Activated T-helper 2 cell treated with anti-CD3 and anti-CD28 coated beads, Interferon-gamma antibody, Interleukin-2, Interleukin-4, amounts not matched to agents 10 μg/mL and 5 μg/mL and 100 μg/mL, durations not matched to agents 14 hours and 24 hours and 36 hours (primary cell): Measurements from ENCODE around the gene KCNQ2. TPM values are rescaled to one million over a fixed set of nuclear protein-coding genes. Genes with fewer than 3 reads are reported as not detected.
"Not testable (repeated sequence)": the region's sequence is repeated elsewhere in the genome, so short reads cannot be mapped to it uniquely, and the experiment has no call there.

ENCODE experiments used
- DNase-seq: peaks from one replicate; pipeline ENCODE4 v3.0.0; 2021; ENCODE audit warnings: low spot score
- H3K27ac Mint-ChIP-seq: one replicate; pipeline ENCODE4 v1.8.0; 2021; ENCODE audit warnings: mixed read lengths
- H3K27me3 Mint-ChIP-seq: one replicate; pipeline ENCODE4 v1.8.0; 2021; ENCODE audit warnings: low read depth, mixed read lengths
- H3K36me3 Mint-ChIP-seq: one replicate; pipeline ENCODE4 v1.8.0; 2021; ENCODE audit warnings: low read depth, mixed read lengths
- H3K4me1 Mint-ChIP-seq: one replicate; pipeline ENCODE4 v1.8.0; 2021; ENCODE audit warnings: low read depth, mixed read lengths
- H3K4me3 Mint-ChIP-seq: one replicate; pipeline ENCODE4 v1.8.0; 2021; ENCODE audit warnings: low read depth, mild to moderate bottlenecking, moderate library complexity, mixed read lengths
- H3K9me3 Mint-ChIP-seq: one replicate; pipeline ENCODE4 v1.8.0; 2021; ENCODE audit warnings: mixed read lengths
- intact Hi-C: fragments of 100-400 bp; cut with micrococcal nuclease; formaldehyde crosslinking; loops from one replicate; pipeline ENCODE4 v1.15.1; 2023
- total RNA-seq: library from RNA; stranded (reverse); gene quantifications from 2 replicates; pipeline ENCODE4 v1.2.3, GENCODE V29; 2022

Gene KCNQ2
- not detected in 2 replicates for total RNA-seq

DNA sequence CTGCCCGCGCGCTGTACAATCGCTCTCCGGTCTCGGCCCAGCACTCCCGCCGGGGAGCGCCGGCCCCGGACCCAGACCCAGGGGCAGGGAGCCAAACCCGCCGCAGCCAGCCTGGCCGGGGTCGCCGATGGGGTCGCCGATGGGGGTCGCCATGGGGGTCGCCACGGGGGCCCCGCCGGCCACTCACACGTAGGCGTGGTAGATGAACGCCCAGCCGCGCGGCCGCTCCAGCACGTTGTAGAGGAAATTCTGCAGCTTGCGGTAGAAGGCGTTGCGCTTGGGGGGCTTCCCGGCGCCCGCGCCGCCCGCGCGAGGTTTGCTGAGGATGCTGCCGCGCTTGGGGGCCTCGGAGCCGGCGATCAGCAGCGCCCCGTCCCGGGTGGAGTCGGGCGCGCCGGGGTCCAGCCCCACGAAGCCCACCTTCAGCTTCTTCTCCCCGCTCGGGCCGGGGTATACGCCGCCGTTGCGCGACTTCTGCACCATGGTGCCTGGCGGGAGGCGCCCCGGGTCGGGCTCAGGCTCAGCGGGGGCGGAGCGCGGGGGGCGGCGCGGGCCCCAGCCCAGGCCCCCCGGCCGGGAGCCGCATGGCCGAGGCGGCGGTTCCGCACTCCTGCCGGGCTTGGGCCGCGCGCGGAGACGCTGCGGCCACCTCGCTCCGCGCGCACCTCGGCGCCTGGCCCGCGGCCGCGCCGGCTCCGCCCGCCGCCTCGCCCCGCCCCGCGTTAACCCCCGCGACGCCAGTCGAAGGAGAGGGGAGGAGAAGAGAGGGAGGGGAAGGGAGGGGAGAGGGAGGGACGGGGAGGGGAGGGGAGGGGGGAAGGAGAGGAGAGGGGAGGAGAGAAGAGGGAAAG lies at the start of gene KCNQ2:
Gene KCNQ2 (minus strand): TSS at position 675 of the 851 bp plus-strand sequence. CDS start 192 bp downstream, at position 483.
- Mint-ChIP-seq H3K27me3 (peaks cover 30% of the 10 kb centered on the region), H3K27ac (no peak within 1 kb of the TSS), H3K4me1 (no peaks in the 10 kb centered on the region)

DNA sequence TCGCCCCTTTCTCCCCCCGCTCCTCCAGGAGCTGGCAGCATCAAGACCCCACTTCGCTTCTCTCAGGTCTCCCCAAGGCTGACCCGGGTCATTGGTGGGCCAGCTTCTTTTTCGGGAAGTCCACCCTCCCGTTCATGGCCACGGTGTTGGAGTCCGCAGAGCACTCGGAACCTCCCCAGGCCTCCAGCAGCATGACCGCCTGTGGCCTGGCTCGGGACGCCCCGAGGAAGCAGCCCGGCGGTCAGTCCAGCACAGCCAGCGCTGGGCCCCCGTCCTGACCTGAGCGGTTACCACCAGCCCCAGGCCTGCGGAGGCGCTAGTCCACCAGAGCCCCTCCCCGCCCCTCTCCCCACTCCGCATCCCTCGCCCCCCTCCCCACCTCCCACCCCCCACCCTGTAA lies 49.1 kb upstream of the KCNQ2 start:
- peak overlapping the region; percentile 80 for H3K4me3 Mint-ChIP-seq
- peak overlapping the region; percentile 69 for H3K27ac Mint-ChIP-seq
- intact Hi-C loops: loop anchor here (2.0 kb wide), 1 partner anchor 31 kb away; no protein-coding TSS in a partner anchor
- peaks cover 33% of the 10 kb centered on the region for H3K36me3 Mint-ChIP-seq
- peaks cover 7% of the 10 kb centered on the region for H3K27me3 Mint-ChIP-seq
- peaks cover 9% of the 10 kb centered on the region for H3K9me3 Mint-ChIP-seq
- peaks cover 6% of the 10 kb centered on the region for H3K4me1 Mint-ChIP-seq
- no peak for DNase-seq

More for the DNA sequence above, at the start of gene KCNQ2:
- Mint-ChIP-seq H3K4me3 (no peak within 1 kb of the TSS), H3K9me3 (no peaks in the 10 kb centered on the region), H3K36me3 (no peaks in the 10 kb centered on the region)
- intact Hi-C loops: no loop called here
- DNase-seq: no peak

DNA sequence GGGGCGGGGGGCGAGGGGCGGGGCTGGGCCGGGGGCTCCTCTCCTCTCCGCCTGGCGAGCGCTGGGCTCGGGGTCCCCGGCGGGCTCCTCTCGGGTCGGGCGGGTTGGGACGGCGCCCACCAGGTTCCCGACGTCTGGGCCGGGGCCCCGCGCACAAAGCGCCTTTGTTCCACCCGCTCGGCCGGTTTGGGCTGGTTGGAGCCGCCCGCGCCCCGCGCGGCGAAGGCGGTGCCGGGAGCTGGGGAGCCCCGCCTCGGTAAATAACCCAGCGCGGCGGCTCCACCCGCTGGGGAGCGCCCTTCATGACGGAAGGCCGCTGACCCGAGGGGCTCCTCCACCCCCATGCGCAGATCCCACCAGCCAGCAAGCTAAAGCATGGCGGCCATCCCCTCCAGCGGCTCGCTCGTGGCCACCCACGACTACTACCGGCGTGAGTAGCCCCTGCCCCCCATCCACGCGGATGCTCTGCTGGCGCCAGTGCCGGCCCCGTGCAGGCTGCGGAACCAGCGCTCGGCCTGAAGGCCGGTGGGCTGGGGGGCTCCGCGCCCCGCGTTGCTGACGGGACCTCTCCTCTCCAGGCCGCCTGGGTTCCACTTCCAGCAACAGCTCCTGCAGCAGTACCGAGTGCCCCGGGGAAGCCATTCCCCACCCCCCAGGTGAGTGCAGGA lies 48.6 kb upstream of the KCNQ2 start:
- Mint-ChIP-seq H3K4me3 (peak overlapping the region; percentile 80), H3K27me3 (peaks cover 7% of the 10 kb centered on the region), H3K36me3 (peaks cover 33% of the 10 kb centered on the region), H3K27ac (peak overlapping the region; percentile 69), H3K9me3 (peaks cover 9% of the 10 kb centered on the region), H3K4me1 (peaks cover 6% of the 10 kb centered on the region)
- peak; percentile 69 for DNase-seq
- intact Hi-C loops: loop anchor here (1.0 to 2.0 kb wide), 2 partner anchors 16 to 32 kb away; partner anchors contain the start of gene PTK6

DNA sequence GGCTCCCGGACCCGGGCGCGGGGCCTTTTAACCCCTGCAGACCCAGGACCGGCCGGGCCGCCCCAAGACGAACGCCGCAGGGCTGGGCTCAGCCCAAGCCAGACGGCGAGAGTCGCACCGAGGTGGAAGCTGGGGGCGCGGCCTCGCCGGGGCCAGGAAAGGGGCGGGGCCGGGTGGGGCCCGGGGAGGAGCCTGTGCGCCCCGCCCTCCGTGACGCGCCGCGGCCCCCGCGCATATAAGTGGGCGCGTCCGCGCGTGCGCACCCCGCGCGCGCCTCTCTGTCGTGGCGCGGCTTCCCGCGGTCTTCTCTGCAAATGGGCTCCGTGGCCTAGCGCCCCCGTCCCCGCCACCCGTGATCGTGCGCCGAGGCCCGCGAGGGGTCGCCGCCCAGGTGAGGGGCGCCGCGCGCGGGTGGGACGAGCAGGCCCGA lies 48.1 kb upstream of the KCNQ2 start, which contains the start of gene PPDPF:
Gene PPDPF (plus strand): TSS at position 262 of the 430 bp plus-strand sequence. CDS start 544 bp downstream, outside the sequence.
- intact Hi-C loops: loop anchor here (1.0 to 2.0 kb wide), 2 partner anchors 17 to 32 kb away; partner anchors contain the start of gene PTK6
- peaks cover 33% of the 10 kb centered on the region for H3K36me3 Mint-ChIP-seq
- peak within 1 kb of the TSS; percentile 80 for H3K4me3 Mint-ChIP-seq
- H3K9me3 Mint-ChIP-seq: peaks cover 9% of the 10 kb centered on the region
- H3K4me1 Mint-ChIP-seq: peaks cover 6% of the 10 kb centered on the region
- H3K27ac Mint-ChIP-seq: peak within 1 kb of the TSS; percentile 69
- peak; percentile 79 for DNase-seq
- peaks cover 7% of the 10 kb centered on the region for H3K27me3 Mint-ChIP-seq

DNA sequence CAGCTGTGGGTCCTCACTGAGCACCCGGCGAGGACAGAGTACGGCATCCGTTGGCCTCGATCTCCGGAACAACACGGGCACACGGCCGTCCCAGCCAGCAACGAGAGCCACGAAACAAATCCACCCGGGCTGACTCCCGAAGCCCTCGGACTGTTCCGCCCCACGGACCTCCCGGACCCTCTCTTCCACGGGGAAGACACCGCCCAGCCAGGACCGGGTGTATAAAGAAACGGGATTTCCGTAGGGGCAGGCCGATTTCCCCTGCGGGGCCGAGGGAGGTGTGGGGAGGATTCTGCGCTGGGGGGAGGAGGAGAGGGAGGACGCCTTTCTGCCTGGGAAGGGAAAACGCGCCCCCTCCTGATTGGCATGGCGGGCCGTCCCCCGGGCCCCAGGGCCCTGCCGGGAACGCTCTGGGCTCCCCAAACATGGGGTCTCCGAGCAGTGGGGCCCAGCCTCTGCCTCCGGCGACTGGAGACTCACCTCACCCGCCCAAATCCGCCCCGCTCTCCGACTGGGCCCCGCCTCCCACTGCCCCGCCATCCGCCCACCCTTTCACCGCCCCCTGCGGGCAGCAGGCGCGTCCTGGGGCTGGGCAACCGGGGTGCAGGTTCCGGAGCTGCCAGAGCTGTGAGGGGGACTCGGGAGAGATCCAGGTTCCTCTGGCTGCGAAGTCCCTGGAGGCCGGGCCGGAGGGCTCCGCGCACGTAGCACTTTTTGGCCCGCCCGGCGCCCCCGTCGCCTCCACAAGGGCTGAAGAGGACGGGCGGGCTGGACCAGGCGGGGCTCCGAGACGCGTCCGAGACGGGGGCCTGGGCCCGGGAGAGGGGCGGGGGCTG lies 47.4 kb upstream of the KCNQ2 start:
- Mint-ChIP-seq H3K36me3 (peaks cover 33% of the 10 kb centered on the region), H3K9me3 (peaks cover 9% of the 10 kb centered on the region), H3K4me3 (peak overlapping the region; percentile 75), H3K27ac (peak overlapping the region; percentile 63), H3K4me1 (peaks cover 6% of the 10 kb centered on the region), H3K27me3 (peaks cover 10% of the 10 kb centered on the region)
- peak; percentile 69 for DNase-seq
- intact Hi-C loops: loop anchor here (1.0 to 2.0 kb wide), 2 partner anchors 17 to 33 kb away; partner anchors contain the start of gene PTK6

DNA sequence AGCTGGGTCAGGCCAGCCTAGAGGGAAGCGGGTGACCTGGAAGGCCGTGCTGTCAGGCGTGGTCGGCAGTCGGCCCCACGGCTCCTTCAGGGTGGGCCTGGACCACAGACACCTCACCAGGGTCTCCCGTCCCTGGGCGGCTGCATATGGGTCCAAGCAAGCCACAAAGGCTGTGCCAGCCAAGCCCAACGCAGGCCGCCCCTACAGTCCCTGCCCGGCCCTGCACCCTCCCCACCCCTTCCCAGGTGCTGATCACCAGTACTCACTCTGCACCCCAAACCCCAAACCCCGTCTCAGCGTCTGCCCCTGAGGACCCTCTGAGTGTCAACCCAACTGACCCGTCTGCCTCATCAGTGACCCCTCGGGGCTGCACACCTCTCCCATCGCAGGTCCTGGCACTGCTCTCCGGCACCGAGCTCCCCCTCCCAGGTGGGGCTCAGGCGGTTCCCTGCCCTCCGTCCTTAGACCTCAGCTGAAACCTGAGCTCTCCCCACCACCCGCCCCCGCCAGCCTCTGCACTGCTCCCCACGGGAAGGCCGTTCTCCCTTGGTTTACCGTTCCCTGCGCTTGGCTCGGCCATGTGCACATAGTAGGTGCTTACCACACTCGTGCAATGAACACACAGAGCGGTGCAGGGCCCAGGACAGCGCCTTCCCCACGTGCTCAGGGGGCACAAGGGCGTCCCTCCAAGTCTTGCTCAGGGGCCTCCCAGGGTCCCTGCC lies 46.7 kb upstream of the KCNQ2 start:
- Mint-ChIP-seq H3K4me1 (peaks cover 6% of the 10 kb centered on the region), H3K9me3 (peaks cover 14% of the 10 kb centered on the region), H3K36me3 (peaks cover 30% of the 10 kb centered on the region), H3K27me3 (peaks cover 13% of the 10 kb centered on the region), H3K4me3 (peak overlapping the region; percentile 75), H3K27ac (peak overlapping the region; percentile 63)
- intact Hi-C loops: no loop called here
- no peak for DNase-seq

DNA sequence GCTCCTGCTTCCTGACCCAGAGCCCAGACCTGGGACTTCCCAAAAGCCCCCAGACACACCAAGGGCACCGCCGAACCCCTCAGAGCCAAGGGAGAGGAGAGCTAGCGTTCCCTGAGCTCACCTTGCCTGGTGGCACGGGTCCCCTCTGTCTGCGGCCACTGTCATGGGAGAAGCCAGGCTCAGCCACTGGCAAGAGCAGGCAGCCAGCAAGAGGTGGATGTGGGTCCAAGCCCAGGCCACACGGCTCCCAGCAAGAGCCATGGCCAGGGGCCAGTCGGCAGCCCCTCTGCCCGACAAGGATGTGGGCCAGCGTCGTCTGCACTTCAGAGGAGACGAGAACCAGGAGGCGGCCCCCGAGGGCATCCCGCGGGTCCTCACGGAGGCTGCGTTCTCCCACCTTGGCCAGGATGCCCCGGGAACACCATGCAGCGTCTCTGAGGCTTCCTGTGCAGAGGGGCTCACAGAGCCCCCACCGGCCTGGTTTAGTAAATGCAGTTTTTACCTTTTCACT lies 46.0 kb upstream of the KCNQ2 start:
- H3K9me3 Mint-ChIP-seq: peaks cover 12% of the 10 kb centered on the region
- peaks cover 6% of the 10 kb centered on the region for H3K4me1 Mint-ChIP-seq
- no peak for DNase-seq
- H3K27ac Mint-ChIP-seq: no peak overlapping the region
- H3K27me3 Mint-ChIP-seq: peaks cover 16% of the 10 kb centered on the region
- peaks cover 23% of the 10 kb centered on the region for H3K36me3 Mint-ChIP-seq
- intact Hi-C loops: no loop called here
- peak overlapping the region; percentile 30 for H3K4me3 Mint-ChIP-seq

DNA sequence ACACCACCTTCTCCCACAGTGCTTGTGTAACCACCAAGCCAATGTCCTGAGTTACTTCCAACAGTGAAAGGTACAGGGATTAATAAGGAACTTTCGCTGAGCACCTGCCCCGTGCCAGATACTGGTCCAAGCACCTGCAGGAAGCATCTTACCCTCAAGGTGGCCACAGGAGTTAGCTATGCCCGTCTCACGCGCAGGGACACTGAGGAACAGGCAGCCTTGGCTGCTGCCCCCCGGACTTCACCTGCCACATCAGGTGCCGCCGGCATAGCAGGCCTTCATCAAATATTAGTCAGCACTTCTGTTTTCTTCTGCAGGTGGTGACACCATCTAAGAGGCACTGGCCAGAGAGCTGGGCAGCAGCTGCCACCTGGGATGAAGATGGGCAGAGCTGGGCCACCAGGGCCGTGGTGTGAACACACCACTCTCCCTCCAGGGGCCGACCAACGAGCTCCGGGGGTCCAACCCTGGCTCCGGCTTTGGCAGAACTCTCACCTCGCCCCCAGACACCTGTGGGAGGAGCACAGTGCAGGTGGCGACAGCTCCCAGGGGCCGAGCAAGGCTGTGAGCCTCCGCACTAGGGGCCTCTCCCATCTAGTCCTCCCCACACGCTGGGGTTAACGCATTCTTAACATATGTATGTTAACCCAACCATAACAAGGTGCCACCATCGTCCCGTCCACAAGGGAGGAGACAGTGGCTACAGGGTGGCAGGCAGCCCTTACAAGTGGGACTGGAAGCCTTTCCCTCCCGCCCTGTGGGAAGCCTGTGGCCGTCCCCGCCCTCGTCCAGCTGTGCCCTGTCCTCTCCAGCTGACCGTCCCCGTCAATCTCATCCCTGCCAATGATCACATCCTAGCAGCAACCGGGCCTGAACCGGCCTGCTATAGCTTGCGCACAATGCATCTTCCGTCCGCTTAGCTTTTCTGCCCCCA lies 45.2 kb upstream of the KCNQ2 start:
- intact Hi-C loops: no loop called here
- Mint-ChIP-seq H3K4me1 (peaks cover 5% of the 10 kb centered on the region), H3K27ac (no peak overlapping the region), H3K36me3 (peaks cover 15% of the 10 kb centered on the region), H3K9me3 (peaks cover 12% of the 10 kb centered on the region), H3K27me3 (peaks cover 21% of the 10 kb centered on the region), H3K4me3 (peak overlapping the region; percentile 54)
- no peak for DNase-seq

DNA sequence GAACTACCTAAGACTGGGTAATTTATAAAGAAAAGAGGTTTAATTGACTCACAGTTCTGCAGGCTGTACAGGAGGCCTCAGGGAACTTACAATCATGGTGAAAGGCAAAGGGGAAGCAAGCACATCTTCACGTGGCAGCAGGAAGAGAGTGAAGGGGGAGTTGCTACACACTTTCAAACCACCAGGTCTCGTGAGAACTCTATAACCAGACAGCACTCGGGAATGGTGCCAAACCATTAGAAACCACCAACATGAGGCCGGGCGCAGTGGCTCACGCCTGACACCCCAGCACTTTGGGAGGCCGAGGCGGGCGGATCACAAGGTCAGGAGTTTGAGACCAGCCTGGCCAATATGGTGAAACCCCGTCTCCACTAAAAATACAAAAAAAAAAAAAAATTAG lies 42.1 kb upstream of the KCNQ2 start:
- intact Hi-C loops, DNase-seq, H3K4me1 Mint-ChIP-seq, H3K4me3 Mint-ChIP-seq, H3K27ac Mint-ChIP-seq, H3K36me3 Mint-ChIP-seq: not testable (repeated sequence)
- peaks cover 10% of the 10 kb centered on the region for H3K9me3 Mint-ChIP-seq
- H3K27me3 Mint-ChIP-seq: peaks cover 30% of the 10 kb centered on the region

DNA sequence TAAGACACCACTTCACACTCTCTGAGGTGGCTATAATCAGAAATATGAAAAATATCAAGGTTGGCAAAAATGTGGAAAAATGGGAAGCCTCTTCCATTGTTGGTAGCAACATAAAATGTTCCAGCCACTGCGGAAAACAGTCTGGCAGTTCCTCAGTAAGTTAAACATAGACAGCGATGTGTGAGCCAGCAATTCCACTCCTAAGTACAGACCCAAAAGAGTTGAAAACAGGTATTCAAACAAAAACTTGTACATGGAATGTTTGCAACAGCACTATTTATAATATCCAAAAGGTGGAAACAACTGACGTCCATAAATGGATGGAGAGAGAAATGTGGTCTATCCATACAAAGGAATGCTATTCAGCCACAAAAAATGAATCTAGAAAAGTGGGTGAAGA lies 40.8 kb upstream of the KCNQ2 start:
- Mint-ChIP-seq H3K36me3 (no peaks in the 10 kb centered on the region), H3K27ac (no peak overlapping the region), H3K4me3 (no peak overlapping the region), H3K27me3 (peaks cover 31% of the 10 kb centered on the region), H3K9me3 (peaks cover 10% of the 10 kb centered on the region), H3K4me1 (no peaks in the 10 kb centered on the region)
- intact Hi-C loops: no loop called here
- DNase-seq: no peak

DNA sequence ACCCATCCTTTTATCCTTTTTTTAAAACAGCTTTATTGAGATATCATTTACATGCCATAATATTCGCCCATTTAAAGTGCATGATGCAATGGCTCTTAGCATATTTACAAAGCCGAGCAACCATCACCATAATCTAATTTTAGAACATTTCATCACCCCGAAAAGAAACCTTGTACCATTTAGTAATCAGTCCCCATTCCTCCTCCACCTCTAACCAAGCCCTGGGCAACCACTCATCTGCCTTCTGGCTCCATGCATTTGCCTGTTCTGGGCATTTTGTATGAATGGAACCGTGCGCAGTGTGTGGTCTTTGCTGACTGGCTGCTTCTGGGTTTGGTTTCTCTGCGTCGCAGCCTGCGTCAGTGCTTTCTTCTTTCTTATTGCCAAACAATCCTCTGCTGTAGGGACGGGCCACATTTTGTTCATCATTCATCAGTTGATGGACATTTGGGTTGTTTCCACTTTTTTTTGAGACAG lies 36.7 kb upstream of the KCNQ2 start:
- H3K9me3 Mint-ChIP-seq: peaks cover 6% of the 10 kb centered on the region
- intact Hi-C loops: no loop called here
- H3K36me3 Mint-ChIP-seq: no peaks in the 10 kb centered on the region

More for the DNA sequence above, 36.7 kb upstream of the KCNQ2 start:
- no peaks in the 10 kb centered on the region for H3K4me1 Mint-ChIP-seq
- H3K4me3 Mint-ChIP-seq: no peak overlapping the region
- no peak overlapping the region for H3K27ac Mint-ChIP-seq
- no peak for DNase-seq
- H3K27me3 Mint-ChIP-seq: peaks cover 24% of the 10 kb centered on the region
